ENCODE data around the gene FCRLB.
"Not testable (repeated sequence)": the region's sequence is repeated elsewhere in the genome, so short reads cannot be mapped to it uniquely, and the experiment has no call there.

FCRLB gene

GRCh38 chr1:161720956-161721737 is at the start of gene FCRLB:
TSS of gene FCRLB (plus strand) at chr1:161721544. CDS start at chr1:161722673, 1,129 bp downstream.
- DNase-seq: no peak

- not testable (repeated sequence) for DNase-seq
Measured at GRCh38 chr1:161673437-161673836, 47.9 kb upstream of the FCRLB start.

GRCh38 chr1:161674447-161674846 is 46.9 kb upstream of the FCRLB start:
- not testable (repeated sequence) for DNase-seq

- not testable (repeated sequence) for DNase-seq
Measured at GRCh38 chr1:161674908-161675307, 46.4 kb upstream of the FCRLB start.

GRCh38 chr1:161676441-161676840 is 44.9 kb upstream of the FCRLB start:
- no peak for DNase-seq

GRCh38 chr1:161676958-161677689 is 44.2 kb upstream of the FCRLB start:
- DNase-seq: no peak

GRCh38 chr1:161678500-161678899 is 42.8 kb upstream of the FCRLB start:
- DNase-seq: no peak

- no peak for DNase-seq
Measured at GRCh38 chr1:161681879-161682278, 39.5 kb upstream of the FCRLB start.

GRCh38 chr1:161688946-161689345 is 32.4 kb upstream of the FCRLB start:
- no peak for DNase-seq

GRCh38 chr1:161691846-161692245 is 29.5 kb upstream of the FCRLB start:
- no peak for DNase-seq

- not testable (repeated sequence) for DNase-seq
Measured at GRCh38 chr1:161693020-161693712, 28.2 kb upstream of the FCRLB start.

- DNase-seq: not testable (repeated sequence)
Measured at GRCh38 chr1:161698302-161698701, 23.0 kb upstream of the FCRLB start.

- no peak for DNase-seq
Measured at GRCh38 chr1:161702250-161702649, 19.1 kb upstream of the FCRLB start.

- no peak for DNase-seq
Measured at GRCh38 chr1:161705537-161705936, 15.8 kb upstream of the FCRLB start.

- no peak for DNase-seq
Measured at GRCh38 chr1:161706113-161706481, 15.2 kb upstream of the FCRLB start.

- DNase-seq: no peak
Measured at GRCh38 chr1:161706482-161707347, 14.6 kb upstream of the FCRLB start, which contains the start of gene FCRLA. TSS of gene FCRLA (plus strand) at chr1:161707229. CDS start at chr1:161707265, 36 bp downstream.

- no peak for DNase-seq
Measured at GRCh38 chr1:161707503-161707902, 13.8 kb upstream of the FCRLB start.

GRCh38 chr1:161709373-161709772 is 12.0 kb upstream of the FCRLB start:
- DNase-seq: no peak

GRCh38 chr1:161710560-161710959 is 10.8 kb upstream of the FCRLB start:
- DNase-seq: no peak

GRCh38 chr1:161718559-161719324 is 2.6 kb upstream of the FCRLB start:
- DNase-seq: no peak

- DNase-seq: no peak
Measured at GRCh38 chr1:161719325-161719611, 2.1 kb upstream of the FCRLB start.

- DNase-seq: no peak
Measured at GRCh38 chr1:161720422-161720821, 922 bp upstream of the FCRLB start.

All from retina (tissue), 1 donor.